ENCODE data around the gene TAS1R3.

Gene TAS1R3

DNA sequence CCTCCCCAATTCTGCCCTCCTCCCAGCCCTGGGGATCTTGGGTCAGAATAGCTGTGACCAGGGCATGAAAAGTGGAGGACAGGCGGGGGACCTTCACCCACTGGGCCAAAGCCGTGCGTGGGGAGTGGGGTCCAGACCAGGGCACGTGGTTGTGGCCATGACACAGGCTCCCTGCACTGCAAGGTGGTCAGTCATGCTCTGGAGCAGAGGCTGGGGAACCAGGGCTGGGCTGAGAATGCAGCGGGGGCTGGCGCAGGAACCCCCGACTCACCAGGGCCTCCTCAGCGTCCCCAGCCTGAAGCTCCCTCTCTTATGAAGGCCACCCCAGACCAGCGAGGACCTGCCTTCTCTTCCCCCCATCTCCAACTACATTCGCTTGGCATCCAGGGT, 15.4 kb downstream of the TAS1R3 start:
- Histone ChIP-seq H3K4me1 (ENCODE audit: control insufficient read depth in 1 of 2, insufficient read depth in 2 of 2, low read length in 2 of 2) (peaks cover 34 to 41% of the 10 kb centered on the region in 2 donors), H3K27me3 (ENCODE audit: control insufficient read depth in 1 of 2, insufficient read depth in 2 of 2, low read length in 2 of 2) (no peaks in the 10 kb centered on the region), H3K36me3 (ENCODE audit: control insufficient read depth in 1 of 2, insufficient read depth in 2 of 2, low read length in 2 of 2) (peaks cover under 1 to 4% of the 10 kb centered on the region in 2 donors), H3K27ac (ENCODE audit: low read depth, low read length) (no peak overlapping the region), H3K9ac (ENCODE audit: low read depth in 1 of 2, low read length in 2 of 2) (no peak overlapping the region), H3K4me3 (ENCODE audit: low read depth in 1 of 2, low read length in 2 of 2) (peak overlapping the region in 1 of 2 donors; percentile 8), H3K9me3 (ENCODE audit: control insufficient read depth in 1 of 2, low read length in 2 of 2) (no peaks in the 10 kb centered on the region)

DNA sequence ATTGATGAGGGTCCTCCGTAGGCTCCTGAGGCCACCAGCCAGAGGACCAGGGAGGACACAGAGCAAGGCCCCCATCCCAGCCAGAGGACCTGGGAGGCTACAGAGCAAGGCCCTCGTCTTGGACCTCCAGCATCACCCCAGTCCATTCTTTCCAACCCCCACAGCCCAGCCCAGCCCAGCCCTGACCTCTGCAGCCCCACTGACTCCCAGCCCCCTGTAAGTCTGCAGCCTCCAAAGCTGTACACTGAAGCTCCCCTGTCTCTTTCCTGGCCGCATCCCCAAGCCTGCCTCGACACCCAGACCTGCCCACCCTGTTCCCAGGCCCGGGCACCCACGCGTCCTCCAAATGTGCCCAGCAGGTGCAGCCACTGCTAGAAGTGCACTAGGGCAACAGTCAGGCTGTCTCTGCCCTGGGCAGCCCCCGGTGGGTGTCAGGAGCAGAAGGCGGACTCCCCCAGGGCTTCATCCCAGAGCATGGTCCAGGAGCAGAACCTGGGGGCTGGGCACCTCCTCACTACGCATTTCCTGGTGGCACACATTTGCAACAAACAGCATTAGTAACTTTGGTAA, 16.0 kb downstream of the TAS1R3 start:
- Histone ChIP-seq H3K9me3 (ENCODE audit: control insufficient read depth in 1 of 2, low read length in 2 of 2) (no peaks in the 10 kb centered on the region), H3K4me1 (ENCODE audit: control insufficient read depth in 1 of 2, insufficient read depth in 2 of 2, low read length in 2 of 2) (peaks cover 34 to 41% of the 10 kb centered on the region in 2 donors), H3K9ac (ENCODE audit: low read depth in 1 of 2, low read length in 2 of 2) (peak overlapping the region; percentile 58 to 69), H3K4me3 (ENCODE audit: low read depth in 1 of 2, low read length in 2 of 2) (peak overlapping the region; percentile 68 to 82), H3K27me3 (ENCODE audit: control insufficient read depth in 1 of 2, insufficient read depth in 2 of 2, low read length in 2 of 2) (peaks cover 0 to 4% of the 10 kb centered on the region in 2 donors), H3K36me3 (ENCODE audit: control insufficient read depth in 1 of 2, insufficient read depth in 2 of 2, low read length in 2 of 2) (no peaks in the 10 kb centered on the region), H3K27ac (ENCODE audit: low read depth, low read length) (peak overlapping the region; percentile 43)

DNA sequence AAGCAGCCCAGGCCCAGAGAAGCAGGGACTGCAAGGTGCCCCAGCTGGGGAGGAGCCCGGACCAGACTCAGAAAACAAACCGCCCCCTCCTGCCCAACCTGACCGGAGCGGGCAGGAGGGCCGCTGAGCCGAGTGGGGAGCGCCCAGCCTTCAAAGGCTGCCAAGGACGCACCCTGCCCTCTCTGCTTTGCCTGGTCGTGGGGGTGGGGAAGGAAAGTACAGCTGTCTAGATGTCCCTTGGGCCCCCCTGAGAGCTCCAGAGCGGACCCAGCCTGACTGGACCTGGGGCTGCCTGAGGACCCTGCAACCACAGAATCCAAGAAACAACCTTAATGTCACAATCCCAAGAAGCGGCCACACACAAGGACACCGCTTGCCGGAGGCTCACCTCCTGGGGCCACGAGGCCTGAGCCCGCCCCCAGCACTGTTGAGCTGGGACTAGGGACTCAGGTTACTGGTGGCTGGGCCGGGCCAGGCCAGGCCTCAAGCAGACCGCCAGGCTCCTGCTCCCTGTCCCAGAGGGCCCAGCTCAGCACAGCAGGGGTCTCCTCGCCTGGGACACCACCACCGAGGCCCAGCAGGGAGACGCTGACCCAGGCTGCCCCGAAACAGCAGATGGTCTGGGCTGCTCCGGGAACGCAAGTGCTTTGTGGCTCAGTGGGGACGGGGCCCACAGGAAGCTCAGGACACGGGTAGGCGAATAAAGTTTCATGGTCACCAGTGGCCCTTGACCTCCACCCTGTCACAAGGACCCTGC, 16.8 kb downstream of the TAS1R3 start:
- peak overlapping the region; percentile 43 for H3K27ac ChIP-seq (ENCODE audit: low read depth, low read length)
- peak overlapping the region; percentile 58 to 64 for H3K9ac ChIP-seq (ENCODE audit: low read depth in 1 of 2, low read length in 2 of 2)
- no peaks in the 10 kb centered on the region for H3K36me3 ChIP-seq (ENCODE audit: control insufficient read depth in 1 of 2, insufficient read depth in 2 of 2, low read length in 2 of 2)
- H3K4me1 ChIP-seq (ENCODE audit: control insufficient read depth in 1 of 2, insufficient read depth in 2 of 2, low read length in 2 of 2): peaks cover 40 to 44% of the 10 kb centered on the region in 2 donors
- H3K27me3 ChIP-seq (ENCODE audit: control insufficient read depth in 1 of 2, insufficient read depth in 2 of 2, low read length in 2 of 2): peaks cover 4 to 9% of the 10 kb centered on the region in 2 donors
- H3K4me3 ChIP-seq (ENCODE audit: low read depth in 1 of 2, low read length in 2 of 2): peak overlapping the region; percentile 68 to 82
- H3K9me3 ChIP-seq (ENCODE audit: control insufficient read depth in 1 of 2, low read length in 2 of 2): no peaks in the 10 kb centered on the region

DNA sequence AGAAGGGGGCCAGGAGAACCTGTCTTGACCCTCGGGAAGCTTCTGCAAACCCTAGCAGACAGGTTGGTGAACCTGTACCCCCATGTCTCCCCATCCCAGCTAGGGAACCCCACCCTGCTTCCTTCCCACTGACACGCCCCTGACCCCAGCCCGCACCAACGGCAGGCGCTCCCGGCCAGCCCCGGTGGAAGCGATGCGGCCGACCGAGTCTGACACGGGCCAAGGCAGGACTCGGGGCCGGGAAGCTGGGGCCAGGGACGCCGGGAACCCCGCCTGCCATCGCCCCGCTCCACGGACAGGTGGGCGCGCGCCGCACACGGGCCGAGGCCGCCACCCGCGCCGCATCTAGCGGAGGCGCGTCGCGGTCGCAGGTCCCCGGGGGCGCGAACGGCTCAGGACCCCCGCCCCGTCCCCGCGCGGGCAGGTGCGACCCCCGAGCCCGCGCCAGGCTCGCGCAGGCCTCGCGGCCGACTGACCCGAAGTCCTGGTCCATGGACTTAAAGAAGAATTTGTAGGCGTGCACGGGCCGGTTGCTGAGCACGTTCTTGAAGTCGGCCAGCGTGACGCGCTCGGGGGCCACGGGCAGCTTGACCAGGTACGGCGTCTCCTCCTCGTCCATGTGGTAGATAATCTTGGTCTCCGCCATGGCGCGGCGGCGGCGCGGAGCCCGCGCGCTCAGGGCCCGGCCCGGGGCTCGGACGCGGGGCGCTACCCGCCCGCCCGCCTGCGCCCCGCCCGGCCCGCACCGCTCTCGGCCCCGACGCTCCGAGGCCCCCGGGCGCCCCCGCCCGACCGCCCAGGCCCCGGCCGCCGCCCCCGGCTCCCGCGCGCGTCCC, 17.6 kb downstream of the TAS1R3 start:
- H3K36me3 ChIP-seq (ENCODE audit: control insufficient read depth in 1 of 2, insufficient read depth in 2 of 2, low read length in 2 of 2): no peaks in the 10 kb centered on the region
- H3K9ac ChIP-seq (ENCODE audit: low read depth in 1 of 2, low read length in 2 of 2): peak overlapping the region; percentile 58 to 64
- peak overlapping the region; percentile 68 to 82 for H3K4me3 ChIP-seq (ENCODE audit: low read depth in 1 of 2, low read length in 2 of 2)
- peaks cover 12 to 17% of the 10 kb centered on the region in 2 donors for H3K27me3 ChIP-seq (ENCODE audit: control insufficient read depth in 1 of 2, insufficient read depth in 2 of 2, low read length in 2 of 2)
- peak overlapping the region; percentile 43 for H3K27ac ChIP-seq (ENCODE audit: low read depth, low read length)
- H3K4me1 ChIP-seq (ENCODE audit: control insufficient read depth in 1 of 2, insufficient read depth in 2 of 2, low read length in 2 of 2): peaks cover 43 to 48% of the 10 kb centered on the region in 2 donors
- no peaks in the 10 kb centered on the region for H3K9me3 ChIP-seq (ENCODE audit: control insufficient read depth in 1 of 2, low read length in 2 of 2)

DNA sequence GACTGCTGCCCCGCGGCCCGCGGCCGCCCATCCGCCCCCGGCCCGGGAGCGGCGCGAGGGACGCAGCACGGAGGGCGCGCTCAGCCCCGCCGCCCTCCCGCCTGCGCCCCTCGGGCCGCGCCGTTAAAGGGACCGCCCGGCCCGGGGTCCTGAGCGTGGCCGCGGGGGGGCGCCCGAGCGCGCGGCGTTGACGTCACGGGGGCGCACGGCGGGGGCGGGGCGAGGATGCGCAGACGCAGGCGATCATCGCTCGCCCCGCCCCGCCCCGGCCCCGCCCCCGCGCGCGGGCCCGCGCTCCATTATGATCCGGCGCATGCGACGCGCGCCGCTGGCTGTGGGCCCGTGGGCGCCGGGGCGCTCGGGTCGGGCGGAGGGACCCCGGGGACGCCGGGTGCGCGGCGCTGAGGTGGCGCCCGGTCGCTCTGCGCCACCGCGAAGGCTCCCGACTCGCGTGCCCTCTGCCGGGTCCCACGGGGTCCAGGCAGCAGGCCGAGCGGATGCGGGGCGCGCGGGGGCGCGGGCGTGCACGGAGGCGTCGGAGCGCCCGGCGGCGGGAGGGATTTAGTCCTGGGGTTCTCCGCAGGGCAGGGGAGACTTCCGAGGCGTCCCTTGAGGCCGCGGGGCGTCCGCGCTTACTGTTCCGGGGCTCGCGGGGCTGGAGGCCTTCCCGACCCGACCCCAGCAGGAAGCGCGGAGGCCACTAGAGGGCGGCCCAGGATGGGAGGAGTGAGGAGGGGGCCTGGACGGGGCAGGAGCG, 18.4 kb downstream of the TAS1R3 start, which contains the start of gene DVL1:
Gene DVL1, minus strand, starts transcription at position 163 of the 757 bp plus-strand sequence. CDS start 353 bp downstream, outside the sequence.
- no peaks in the 10 kb centered on the region for H3K36me3 ChIP-seq (ENCODE audit: control insufficient read depth in 1 of 2, insufficient read depth in 2 of 2, low read length in 2 of 2)
- H3K4me3 ChIP-seq (ENCODE audit: low read depth in 1 of 2, low read length in 2 of 2): peak within 1 kb of the TSS; percentile 68 to 82
- H3K9me3 ChIP-seq (ENCODE audit: control insufficient read depth in 1 of 2, low read length in 2 of 2): no peaks in the 10 kb centered on the region
- H3K27me3 ChIP-seq (ENCODE audit: control insufficient read depth in 1 of 2, insufficient read depth in 2 of 2, low read length in 2 of 2): peaks cover 18 to 24% of the 10 kb centered on the region in 2 donors
- peak within 1 kb of the TSS; percentile 58 to 64 for H3K9ac ChIP-seq (ENCODE audit: low read depth in 1 of 2, low read length in 2 of 2)
- peak within 1 kb of the TSS; percentile 52 for H3K27ac ChIP-seq (ENCODE audit: low read depth, low read length)
- H3K4me1 ChIP-seq (ENCODE audit: control insufficient read depth in 1 of 2, insufficient read depth in 2 of 2, low read length in 2 of 2): peaks cover 42 to 47% of the 10 kb centered on the region in 2 donors

DNA sequence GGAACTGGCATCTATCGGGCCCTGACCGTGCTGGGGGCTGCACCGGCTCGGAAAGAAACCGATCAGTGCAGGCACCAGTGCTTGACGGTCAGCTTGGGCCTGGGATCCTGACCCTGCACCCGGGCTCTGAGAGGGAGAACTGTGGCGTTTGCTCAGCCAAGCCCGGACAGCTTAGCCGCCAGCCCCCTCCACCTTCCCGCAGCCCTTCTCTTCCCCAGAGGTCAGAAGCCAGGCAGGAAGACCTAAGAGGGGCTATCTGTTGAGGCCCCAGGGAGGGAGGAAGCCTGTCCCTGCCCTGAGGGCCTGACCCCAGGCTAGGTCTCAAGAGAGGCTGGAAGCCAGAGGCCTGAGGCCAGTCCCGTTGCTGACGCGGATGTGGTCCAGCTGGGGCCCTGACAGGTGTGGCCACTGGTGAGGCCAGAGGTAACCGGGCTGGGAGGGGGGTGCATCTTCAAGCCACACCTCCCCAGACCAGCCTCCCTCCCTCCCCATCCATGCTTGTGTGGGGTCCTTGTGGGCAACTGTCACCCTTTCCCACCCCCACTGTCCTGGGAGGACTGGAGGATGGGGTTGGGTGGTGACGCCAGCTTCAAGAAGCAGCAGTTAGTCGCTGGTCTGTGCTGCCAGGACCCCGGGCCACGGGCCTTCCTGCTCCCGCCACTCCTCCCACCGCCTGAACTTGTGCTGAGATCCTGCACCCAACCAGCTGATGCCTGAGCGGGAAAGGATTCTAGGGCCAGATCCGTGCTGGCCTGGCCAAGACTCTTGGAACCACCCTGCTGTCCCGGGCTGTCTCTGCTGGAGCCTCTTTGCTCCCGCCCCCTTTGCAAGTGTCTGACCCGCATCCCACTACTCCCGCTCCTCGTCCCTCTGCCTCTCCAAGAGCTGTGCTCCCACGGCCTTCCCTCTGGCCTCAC, 20.7 kb downstream of the TAS1R3 start:
- Histone ChIP-seq H3K4me1 (ENCODE audit: control insufficient read depth in 1 of 2, insufficient read depth in 2 of 2, low read length in 2 of 2) (peaks cover 22 to 27% of the 10 kb centered on the region in 2 donors), H3K27ac (ENCODE audit: low read depth, low read length) (peak overlapping the region; percentile 10), H3K9ac (ENCODE audit: low read depth in 1 of 2, low read length in 2 of 2) (no peak overlapping the region), H3K9me3 (ENCODE audit: control insufficient read depth in 1 of 2, low read length in 2 of 2) (no peaks in the 10 kb centered on the region), H3K4me3 (ENCODE audit: low read depth in 1 of 2, low read length in 2 of 2) (no peak overlapping the region), H3K27me3 (ENCODE audit: control insufficient read depth in 1 of 2, insufficient read depth in 2 of 2, low read length in 2 of 2) (peaks cover 18 to 29% of the 10 kb centered on the region in 2 donors), H3K36me3 (ENCODE audit: control insufficient read depth in 1 of 2, insufficient read depth in 2 of 2, low read length in 2 of 2) (no peaks in the 10 kb centered on the region)

DNA sequence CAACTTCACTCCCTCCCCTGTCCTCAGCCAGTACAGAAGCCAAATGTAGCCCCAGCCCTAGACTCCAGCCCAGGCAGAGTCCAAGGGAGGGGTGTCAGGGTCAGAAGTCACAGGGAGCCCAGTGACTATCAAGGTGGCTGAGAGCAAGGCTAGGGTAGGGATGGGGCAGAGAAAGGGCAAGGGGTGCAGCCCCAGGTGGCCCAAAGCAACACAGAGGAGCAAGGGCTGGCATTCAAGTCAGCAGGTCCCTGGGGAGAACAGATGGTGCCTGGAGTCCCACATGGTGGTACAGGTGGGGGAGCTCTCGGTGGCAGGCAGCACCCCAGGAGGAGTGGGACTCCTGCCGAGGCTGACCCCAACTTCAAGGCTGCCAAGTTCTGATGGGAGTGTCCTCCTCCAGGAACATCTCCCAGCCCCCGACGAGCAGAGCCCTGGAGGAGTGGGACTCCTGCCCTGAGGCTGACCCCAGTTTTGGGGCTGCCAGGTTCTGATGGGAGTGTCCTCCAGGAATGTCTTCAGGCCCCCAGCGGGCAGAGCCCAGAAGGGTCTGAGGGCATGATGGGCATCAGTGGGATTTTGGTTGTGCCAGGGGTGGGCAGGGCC, 21.8 kb downstream of the TAS1R3 start:
- Histone ChIP-seq H3K9ac (ENCODE audit: low read depth in 1 of 2, low read length in 2 of 2) (no peak overlapping the region), H3K27me3 (ENCODE audit: control insufficient read depth in 1 of 2, insufficient read depth in 2 of 2, low read length in 2 of 2) (peaks cover 21 to 34% of the 10 kb centered on the region in 2 donors), H3K4me3 (ENCODE audit: low read depth in 1 of 2, low read length in 2 of 2) (no peak overlapping the region), H3K4me1 (ENCODE audit: control insufficient read depth in 1 of 2, insufficient read depth in 2 of 2, low read length in 2 of 2) (peaks cover 11 to 19% of the 10 kb centered on the region in 2 donors), H3K9me3 (ENCODE audit: control insufficient read depth in 1 of 2, low read length in 2 of 2) (no peaks in the 10 kb centered on the region), H3K27ac (ENCODE audit: low read depth, low read length) (no peak overlapping the region), H3K36me3 (ENCODE audit: control insufficient read depth in 1 of 2, insufficient read depth in 2 of 2, low read length in 2 of 2) (no peaks in the 10 kb centered on the region)

DNA sequence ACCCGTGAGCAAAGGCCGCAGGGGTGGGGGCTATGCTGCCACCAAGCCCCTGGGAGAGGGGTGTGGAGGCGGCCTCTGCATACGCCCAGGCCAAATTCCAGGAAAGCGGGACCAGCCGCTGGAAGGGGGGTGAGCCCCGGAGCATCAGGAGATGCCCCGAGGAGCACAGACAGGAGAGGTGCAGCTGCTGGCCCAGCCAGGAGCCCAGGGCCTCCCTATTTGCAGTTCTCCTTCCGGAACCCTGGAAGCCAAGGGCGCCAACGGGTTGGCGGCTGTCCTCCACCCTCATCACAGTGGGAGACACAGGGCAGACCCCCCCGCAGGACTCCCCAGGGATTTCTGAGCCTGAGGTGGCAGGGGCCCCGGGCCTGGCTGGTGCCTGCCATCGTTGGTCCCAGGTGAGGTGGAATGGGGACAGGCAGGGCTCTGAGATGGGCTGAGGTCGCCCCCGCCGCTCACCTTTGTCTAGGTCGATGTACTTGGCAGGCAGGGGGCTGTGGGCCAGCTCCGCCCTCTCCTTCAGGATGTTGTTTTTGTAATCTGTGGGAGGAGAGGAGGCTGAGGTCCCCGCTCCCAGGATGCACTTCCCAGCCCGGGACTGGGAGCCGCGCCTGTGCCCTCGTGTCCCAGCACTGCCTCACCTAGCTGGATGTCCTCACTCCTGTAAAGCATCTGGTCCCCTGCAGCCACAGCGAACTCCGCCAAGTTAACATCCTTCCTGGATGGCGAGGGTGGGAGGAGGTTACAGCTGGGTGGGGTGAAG, 22.5 kb downstream of the TAS1R3 start:
- Histone ChIP-seq H3K9me3 (ENCODE audit: control insufficient read depth in 1 of 2, low read length in 2 of 2) (no peaks in the 10 kb centered on the region), H3K27me3 (ENCODE audit: control insufficient read depth in 1 of 2, insufficient read depth in 2 of 2, low read length in 2 of 2) (peaks cover 28 to 40% of the 10 kb centered on the region in 2 donors), H3K4me3 (ENCODE audit: low read depth in 1 of 2, low read length in 2 of 2) (no peak overlapping the region), H3K9ac (ENCODE audit: low read depth in 1 of 2, low read length in 2 of 2) (no peak overlapping the region), H3K36me3 (ENCODE audit: control insufficient read depth in 1 of 2, insufficient read depth in 2 of 2, low read length in 2 of 2) (no peaks in the 10 kb centered on the region), H3K4me1 (ENCODE audit: control insufficient read depth in 1 of 2, insufficient read depth in 2 of 2, low read length in 2 of 2) (peaks cover 12 to 14% of the 10 kb centered on the region in 2 donors), H3K27ac (ENCODE audit: low read depth, low read length) (no peak overlapping the region)

Measured in duodenal mucosa (tissue), 2 donors.